ENCODE data around the gene SLC6A19. TPM values are rescaled to one million over a fixed set of nuclear protein-coding genes. Genes with fewer than 3 reads are reported as not detected.
A peak's percentile ranks its signal among the peaks of the same experiment; 100 is the strongest.

The SLC6A19 gene
- total and polyA plus RNA-seq, 10 donors: under 0.01 to 0.50 TPM; not detected in 8

- H3K36me3 ChIP-seq: no peaks in the 10 kb centered on the region
Measured at GRCh38 chr5:1161108-1161832, 40.1 kb upstream of the SLC6A19 start.

GRCh38 chr5:1161833-1162229 is 39.6 kb upstream of the SLC6A19 start:
- Histone ChIP-seq H3K36me3 (no peaks in the 10 kb centered on the region), H3K27ac (peak overlapping the region in 2 of 8 donors; percentile 22 to 48), H3K4me1 (peaks cover 0 to 21% (median 10%) of the 10 kb centered on the region in 6 donors), H3K4me3 (no peak overlapping the region), H3K27me3 (replicated peaks in 1 of 7) (peaks cover 0 to 41% (median 3%) of the 10 kb centered on the region in 7 donors), H3K9me3 (peaks cover 0 to 2% (median 0%) of the 10 kb centered on the region in 8 donors)
- intact Hi-C loops (cut with DNase I; ENCODE audit: low total_unique reads): no loop called here
- DNase-seq: no peak
- 58 to 80% (median 72%) methylated on average over 6 to 19 of the region's 19 CpGs for WGBS, 5 donors
- TF ChIP-seq POLR2AphosphoS5 (IDR thresholded peaks at IDR 0.05) (peak in 2 of 3 donors; percentile 23 to 35), CTCF (IDR thresholded peaks at IDR 0.05 in 8 of 11, conservative IDR thresholded peaks at IDR 0.05 in 3 of 11) (no peak), POLR2A (IDR thresholded peaks at IDR 0.05) (no peak)

More at GRCh38 chr5:1161108-1161832, 40.1 kb upstream of the SLC6A19 start:
- peaks cover 0 to 7% (median 0%) of the 10 kb centered on the region in 8 donors for H3K9me3 ChIP-seq
- H3K27ac ChIP-seq: peak overlapping the region in 2 of 8 donors; percentile 22 to 48
- H3K27me3 ChIP-seq (replicated peaks in 1 of 7): peaks cover 0 to 47% (median 9%) of the 10 kb centered on the region in 7 donors
- H3K4me1 ChIP-seq: peaks cover 0 to 23% (median 11%) of the 10 kb centered on the region in 6 donors
- 75 to 84% (median 76%) methylated on average over 14 to 23 of the region's 23 CpGs for WGBS, 5 donors
- intact Hi-C loops (cut with DNase I; ENCODE audit: low total_unique reads): no loop called here
- DNase-seq: no peak
- H3K4me3 ChIP-seq: no peak overlapping the region
- TF ChIP-seq POLR2AphosphoS5 (IDR thresholded peaks at IDR 0.05): peak in 1 of 3 donors; percentile 17
- no peak for TF ChIP-seq CTCF (IDR thresholded peaks at IDR 0.05 in 8 of 11, conservative IDR thresholded peaks at IDR 0.05 in 3 of 11)
- no peak for TF ChIP-seq POLR2A (IDR thresholded peaks at IDR 0.05)

- no peak for DNase-seq
- Histone ChIP-seq H3K9me3 (no peaks in the 10 kb centered on the region), H3K4me3 (no peak overlapping the region), H3K27me3 (replicated peaks in 1 of 7) (peaks cover 0 to 39% (median 0%) of the 10 kb centered on the region in 7 donors), H3K36me3 (no peaks in the 10 kb centered on the region), H3K4me1 (peaks cover 0 to 21% (median 10%) of the 10 kb centered on the region in 6 donors), H3K27ac (no peak overlapping the region)
- intact Hi-C loops (cut with DNase I; ENCODE audit: low total_unique reads): no loop called here
- TF ChIP-seq CTCF (IDR thresholded peaks at IDR 0.05 in 8 of 11, conservative IDR thresholded peaks at IDR 0.05 in 3 of 11) (no peak), POLR2AphosphoS5 (IDR thresholded peaks at IDR 0.05) (no peak), POLR2A (IDR thresholded peaks at IDR 0.05) (no peak)
- 76 to 89% (median 82%) methylated on average over 13 to 17 of the region's 17 CpGs for WGBS, 5 donors
Measured at GRCh38 chr5:1162276-1162675, 39.1 kb upstream of the SLC6A19 start.

GRCh38 chr5:1162751-1163150 is 38.6 kb upstream of the SLC6A19 start:
- H3K4me3 ChIP-seq: no peak overlapping the region
- DNase-seq: no peak
- H3K27ac ChIP-seq: no peak overlapping the region
- intact Hi-C loops (cut with DNase I; ENCODE audit: low total_unique reads): no loop called here
- no peaks in the 10 kb centered on the region for H3K36me3 ChIP-seq
- WGBS, 5 donors: 48 to 60% (median 57%) methylated on average over 8 of the region's 8 CpGs
- peaks cover 2 to 25% (median 14%) of the 10 kb centered on the region in 6 donors for H3K4me1 ChIP-seq
- no peaks in the 10 kb centered on the region for H3K9me3 ChIP-seq
- TF ChIP-seq POLR2AphosphoS5 (IDR thresholded peaks at IDR 0.05) (no peak), POLR2A (IDR thresholded peaks at IDR 0.05) (no peak), CTCF (IDR thresholded peaks at IDR 0.05 in 8 of 11, conservative IDR thresholded peaks at IDR 0.05 in 3 of 11) (no peak)
- H3K27me3 ChIP-seq (replicated peaks in 1 of 7): peaks cover 0 to 44% (median 0%) of the 10 kb centered on the region in 7 donors
